Liver (tissue), 9 donors: Measurements from ENCODE around the gene ROR1. TPM values are rescaled to one million over a fixed set of nuclear protein-coding genes. Genes with fewer than 3 reads are reported as not detected.

Source experiments
- DNase-seq: peaks from one replicate; pipeline ENCODE4 v3.0.0-alpha.2; 2017; ENCODE audit warnings: low spot score
- H3K27ac ChIP-seq, 2 donors: one replicate each; pipeline ENCODE4 v1.7.0; 2013; ENCODE audit warnings: inconsistent platforms in 2 of 2, low read length in 2 of 2, control low read depth in 1 of 2, low read depth in 1 of 2, mild to moderate bottlenecking in 1 of 2
- H3K27me3 ChIP-seq, 4 donors: one replicate each; pipeline versions ENCODE4 v1.6.1 to v1.7.0; 2013; ENCODE audit warnings: low read length in 3 of 4, inconsistent platforms in 1 of 4, mild to moderate bottlenecking in 1 of 4, moderate library complexity in 1 of 4; ENCODE audit not compliant: control insufficient read depth in 4 of 4, insufficient read depth in 4 of 4
- H3K36me3 ChIP-seq, 4 donors: one replicate each; pipeline versions ENCODE4 v1.6.1 to v1.7.0; 2013; ENCODE audit warnings: low read length in 3 of 4, mild to moderate bottlenecking in 3 of 4, low read depth in 1 of 4, moderate library complexity in 1 of 4; ENCODE audit not compliant: control insufficient read depth in 4 of 4, insufficient read depth in 3 of 4
- H3K4me1 ChIP-seq, 4 donors: one replicate each; pipeline versions ENCODE4 v1.6.1 to v1.7.0; 2013; ENCODE audit warnings: low read length in 3 of 4, mild to moderate bottlenecking in 3 of 4, moderate library complexity in 1 of 4; ENCODE audit not compliant: control insufficient read depth in 4 of 4, insufficient read depth in 4 of 4
- H3K4me3 ChIP-seq, 3 donors: one replicate each; pipeline versions ENCODE4 v1.6.1 to v1.7.0; 2013; ENCODE audit warnings: low read length in 3 of 3, control low read depth in 1 of 3, low read depth in 1 of 3, mild to moderate bottlenecking in 1 of 3
- H3K9ac ChIP-seq, 2 donors: one replicate each; pipeline ENCODE4 v1.7.0; 2013; ENCODE audit warnings: low read length in 2 of 2, mild to moderate bottlenecking in 2 of 2, moderate library complexity in 2 of 2, control low read depth in 1 of 2, low read depth in 1 of 2
- H3K9me3 ChIP-seq, 4 donors: one replicate each; pipeline versions ENCODE4 v1.6.1 to v1.7.0; 2013; ENCODE audit warnings: low read length in 3 of 4; ENCODE audit not compliant: control insufficient read depth in 4 of 4
- CTCF ChIP-seq: fragments of 150-350 bp; IDR thresholded peaks from 2 replicates; pipeline ENCODE4 v1.5.1; 2017; ENCODE audit warnings: improper control_type of control experiment, low read depth, low read length; ENCODE audit not compliant: missing input control
- EGR1 ChIP-seq, 2 donors: IDR thresholded peaks; 2 replicates each; pipeline ENCODE4 v1.6.1; 2016 to 2018; ENCODE audit warnings: antibody characterized with exemption in 2 of 2, low read depth in 2 of 2
- FOXA1 ChIP-seq: IDR thresholded peaks from 2 replicates; pipeline ENCODE4 v1.6.1; 2016; ENCODE audit warnings: antibody characterized with exemption
- FOXA2 ChIP-seq: IDR thresholded peaks from 2 replicates; pipeline ENCODE4 v1.6.1; 2016; ENCODE audit warnings: antibody characterized with exemption
- GABPA ChIP-seq, 2 donors: IDR thresholded peaks in 1 of 2; conservative IDR thresholded peaks in 1 of 2; 2 replicates each; pipeline ENCODE4 v1.6.1; 2016; ENCODE audit warnings: antibody characterized with exemption in 2 of 2, mild to moderate bottlenecking in 1 of 2, moderate library complexity in 1 of 2
- HNF4A ChIP-seq, 2 donors: conservative IDR thresholded peaks; 2 replicates each; pipeline ENCODE4 v1.6.1; 2016; ENCODE audit warnings: antibody characterized with exemption in 2 of 2, mild to moderate bottlenecking in 2 of 2
- HNF4G ChIP-seq: IDR thresholded peaks from 2 replicates; pipeline ENCODE4 v1.6.1; 2016; ENCODE audit warnings: antibody characterized with exemption
- NR2F2 ChIP-seq: IDR thresholded peaks from 2 replicates; pipeline ENCODE4 v1.6.1; 2016; ENCODE audit warnings: antibody characterized with exemption
- RAD21 ChIP-seq, 2 donors: IDR thresholded peaks; 2 replicates each; pipeline ENCODE4 v1.6.1; 2016; ENCODE audit warnings: antibody characterized with exemption in 2 of 2, mild to moderate bottlenecking in 2 of 2
- REST ChIP-seq: IDR thresholded peaks from 2 replicates; pipeline ENCODE4 v1.6.1; 2016; ENCODE audit warnings: antibody characterized with exemption, mild to moderate bottlenecking
- RXRA ChIP-seq, 2 donors: IDR thresholded peaks; 2 replicates each; pipeline ENCODE4 v1.6.1; 2017 to 2018; ENCODE audit warnings: antibody characterized with exemption in 2 of 2, mild to moderate bottlenecking in 1 of 2
- SP1 ChIP-seq: IDR thresholded peaks from 2 replicates; pipeline ENCODE4 v1.6.1; 2018; ENCODE audit warnings: antibody characterized with exemption, mild to moderate bottlenecking
- ZBTB33 ChIP-seq: IDR thresholded peaks from 2 replicates; pipeline ENCODE4 v1.6.1; 2016; ENCODE audit warnings: antibody characterized with exemption
- whole genome bisulfite sequencing: extraction: QIAGEN DNeasy Blood & Tissue Kit; methylation state at CpG from one replicate; pipeline ENCODE4 v1.1.7; 2013; 5-methylcytosine and 5-hydroxymethylcytosine counted together
- polyA plus RNA-seq, 2 donors: library from polyadenylated mRNA; stranded (reverse) in 1 of 2; unstranded in 1 of 2; fragments of 200-250 nt in 1 of 2; fragments of >200 nt in 1 of 2; fragmentation: Nextera tagmentation in 1 of 2; extraction: Ambion mirVana in 1 of 2; gene quantifications; one replicate each; pipeline versions ENCODE4 v1.2.1 to v1.2.3, GENCODE V29; 2013 to 2015
- total RNA-seq, 2 donors: library from RNA; depleted of rRNA; stranded (reverse); fragments of >200 nt; gene quantifications; one replicate each; pipeline ENCODE4 v1.2.3, GENCODE V29; 2014
- donor health status: healthy.
- donor health status: healthy.
- donor health status: healthy.
- donor health status: healthy.
- donor health status: healthy.

The ROR1 gene
- total and polyA plus RNA-seq, 4 donors: 0.15 to 0.98 (median 0.37) TPM

GRCh38 chr1:64161357-64161941 lies 387.6 kb downstream of the ROR1 start (continued):
- no peak for TF ChIP-seq HNF4A (conservative IDR thresholded peaks at IDR 0.05)
- no peak for TF ChIP-seq RAD21 (IDR thresholded peaks at IDR 0.05)
- TF ChIP-seq CTCF: no peak
- no peak for TF ChIP-seq SP1
- no peak for TF ChIP-seq EGR1 (IDR thresholded peaks at IDR 0.05; ENCODE audit: low read depth in 2 of 2)
- TF ChIP-seq FOXA1: no peak

GRCh38 chr1:64162151-64162550 lies 388.3 kb downstream of the ROR1 start:
- WGBS: 83% methylated on average over 6 of the region's 6 CpGs
- no peak overlapping the region for H3K4me3 ChIP-seq
- DNase-seq: no peak
- H3K9ac ChIP-seq: no peak overlapping the region
- no peaks in the 10 kb centered on the region for H3K27me3 ChIP-seq
- H3K4me1 ChIP-seq: no peaks in the 10 kb centered on the region
- H3K27ac ChIP-seq: no peak overlapping the region
- TF ChIP-seq RXRA (IDR thresholded peaks at IDR 0.05) (no peak), ZBTB33 (no peak), SP1 (no peak), NR2F2 (no peak), GABPA (IDR thresholded peaks at IDR 0.05 in 1 of 2, conservative IDR thresholded peaks at IDR 0.05 in 1 of 2) (no peak), FOXA2 (no peak), CTCF (no peak), HNF4G (no peak)
- no peaks in the 10 kb centered on the region for H3K36me3 ChIP-seq
- H3K9me3 ChIP-seq: no peaks in the 10 kb centered on the region

GRCh38 chr1:64162804-64163203 lies 389.0 kb downstream of the ROR1 start:
- no peak overlapping the region for H3K27ac ChIP-seq
- H3K27me3 ChIP-seq: no peaks in the 10 kb centered on the region
- H3K36me3 ChIP-seq: no peaks in the 10 kb centered on the region
- H3K9me3 ChIP-seq: no peaks in the 10 kb centered on the region
- no peaks in the 10 kb centered on the region for H3K4me1 ChIP-seq
- DNase-seq: no peak
- TF ChIP-seq NR2F2 (no peak), EGR1 (IDR thresholded peaks at IDR 0.05; ENCODE audit: low read depth in 2 of 2) (no peak), FOXA2 (no peak), ZBTB33 (no peak), CTCF (no peak), SP1 (no peak), REST (no peak), GABPA (IDR thresholded peaks at IDR 0.05 in 1 of 2, conservative IDR thresholded peaks at IDR 0.05 in 1 of 2) (no peak)
- 98% methylated on average over 1 of the region's 1 CpG for WGBS
- H3K4me3 ChIP-seq: no peak overlapping the region
- H3K9ac ChIP-seq: no peak overlapping the region
